Activated T-cell treated with anti-CD3 and anti-CD28 coated beads for 24 hours (primary cell): ENCODE results near the gene RAMP1.

Source experiments
- DNase-seq: peaks from one replicate; pipeline ENCODE4 v3.0.0-alpha.2; 2020; ENCODE audit warnings: low read depth

The RAMP1 gene

DNA sequence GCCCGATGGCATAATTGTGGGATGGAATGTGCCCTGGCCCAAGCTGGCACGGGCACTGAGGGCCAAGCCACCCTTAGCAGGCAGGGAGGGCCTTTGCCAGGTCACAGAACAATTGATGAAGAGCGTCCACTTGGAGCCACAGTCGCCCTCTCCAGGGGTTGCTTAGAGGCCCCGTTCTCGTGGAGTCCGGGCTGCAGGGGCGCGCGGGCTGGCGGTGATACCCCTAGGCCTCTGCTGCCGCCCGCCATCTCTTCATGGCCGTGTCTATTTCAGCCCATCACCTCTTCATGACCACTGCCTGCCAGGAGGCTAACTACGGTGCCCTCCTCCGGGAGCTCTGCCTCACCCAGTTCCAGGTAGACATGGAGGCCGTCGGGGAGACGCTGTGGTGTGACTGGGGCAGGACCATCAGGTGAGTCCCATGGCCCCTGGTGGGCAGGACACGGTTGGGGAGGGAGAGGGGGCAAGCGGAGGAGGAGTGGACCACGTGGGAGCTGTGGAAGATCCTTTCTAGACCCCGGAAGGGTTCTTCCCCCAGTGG is 17.6 kb downstream of the RAMP1 start:
- DNase-seq: no peak

DNA sequence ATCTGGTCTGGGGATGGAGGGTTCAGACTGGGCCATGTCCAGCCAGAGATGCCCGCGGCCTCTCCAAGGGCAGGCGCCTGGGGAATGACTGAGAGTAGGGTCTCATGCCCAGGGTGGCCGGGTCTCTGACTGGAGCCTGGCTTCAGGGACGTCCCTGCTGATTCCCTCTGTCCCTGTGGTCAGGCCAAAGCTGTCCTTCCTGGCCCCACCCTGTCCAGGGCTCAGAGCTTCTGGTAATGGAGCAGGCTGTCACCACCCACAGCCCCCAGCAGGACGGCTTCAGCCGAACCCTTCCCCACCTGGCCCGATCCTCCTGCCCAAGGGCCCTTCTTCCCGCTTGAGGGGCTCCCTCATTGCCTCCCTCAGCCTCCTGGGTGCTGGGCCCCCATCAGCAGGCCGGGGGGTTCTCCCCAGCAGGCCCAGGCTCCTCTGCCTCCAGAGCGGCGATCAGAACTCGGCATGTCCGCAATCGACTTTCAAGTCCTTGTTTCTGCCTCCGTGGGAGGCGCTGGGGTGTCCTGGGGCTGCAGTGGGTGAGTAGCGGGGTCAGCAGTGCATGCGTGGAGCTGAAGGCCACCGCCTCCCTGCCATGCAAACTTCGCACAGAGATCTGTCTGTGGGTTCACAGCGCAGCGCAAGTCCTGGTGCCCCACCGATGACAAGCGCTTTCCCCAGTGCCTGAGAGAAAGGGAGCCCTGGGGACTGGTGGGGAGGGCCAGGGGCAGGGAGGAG is 18.3 kb downstream of the RAMP1 start:
- DNase-seq: no peak

DNA sequence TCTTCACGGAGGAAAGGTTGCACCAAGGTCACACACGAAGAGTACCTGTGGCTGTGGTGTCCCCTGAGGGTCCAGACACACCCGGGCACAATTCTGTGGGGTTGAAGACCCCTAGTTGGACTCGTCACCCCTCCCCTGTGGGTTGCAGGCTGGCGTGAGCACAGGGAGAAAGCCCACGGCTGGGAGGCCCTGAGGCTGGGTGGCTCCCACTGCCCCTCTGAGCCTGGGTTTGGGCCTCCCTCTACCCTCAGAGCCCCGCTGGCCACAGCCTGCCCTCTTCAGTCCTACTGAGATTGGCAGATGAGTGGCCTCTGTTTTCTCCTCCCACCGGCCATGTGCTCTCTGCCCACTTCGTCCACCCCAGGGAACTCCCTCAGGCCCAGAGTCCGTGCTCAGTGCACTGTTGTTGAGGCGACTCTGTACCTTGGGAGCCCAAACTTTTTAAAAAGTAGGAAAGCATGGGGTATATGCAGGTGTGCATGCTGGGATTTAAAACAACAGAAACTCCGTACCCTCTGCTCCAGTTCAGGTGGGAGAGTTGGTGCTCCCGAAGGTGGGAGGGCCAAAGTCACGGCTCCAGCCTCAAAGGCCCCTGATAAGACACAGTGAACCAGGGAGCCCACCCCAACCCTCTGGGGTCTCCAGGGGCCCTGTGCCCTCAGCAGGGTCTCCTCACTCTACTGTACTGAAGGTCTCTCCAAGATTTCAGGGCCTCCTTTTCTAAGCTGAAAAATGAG is 19.1 kb downstream of the RAMP1 start:
- DNase-seq: no peak

DNA sequence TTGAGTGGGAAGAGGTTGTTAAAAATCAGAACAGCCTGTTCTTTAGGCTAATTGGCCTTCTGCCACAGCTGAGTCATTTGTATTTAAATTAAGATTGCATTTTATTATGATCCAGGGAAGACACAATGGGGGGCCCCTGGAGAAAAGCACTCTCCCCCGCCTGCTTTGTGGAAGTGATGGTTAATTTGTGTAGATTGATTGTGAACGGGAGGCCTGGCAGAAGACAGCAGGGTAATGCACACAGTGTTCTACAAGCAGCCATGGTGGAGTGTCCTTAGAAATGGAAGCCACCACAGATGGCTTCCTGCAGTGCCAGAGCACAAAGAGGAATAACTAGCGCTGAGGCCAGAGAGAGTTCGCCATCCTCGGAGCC is 19.6 kb downstream of the RAMP1 start:
- DNase-seq: no peak

DNA sequence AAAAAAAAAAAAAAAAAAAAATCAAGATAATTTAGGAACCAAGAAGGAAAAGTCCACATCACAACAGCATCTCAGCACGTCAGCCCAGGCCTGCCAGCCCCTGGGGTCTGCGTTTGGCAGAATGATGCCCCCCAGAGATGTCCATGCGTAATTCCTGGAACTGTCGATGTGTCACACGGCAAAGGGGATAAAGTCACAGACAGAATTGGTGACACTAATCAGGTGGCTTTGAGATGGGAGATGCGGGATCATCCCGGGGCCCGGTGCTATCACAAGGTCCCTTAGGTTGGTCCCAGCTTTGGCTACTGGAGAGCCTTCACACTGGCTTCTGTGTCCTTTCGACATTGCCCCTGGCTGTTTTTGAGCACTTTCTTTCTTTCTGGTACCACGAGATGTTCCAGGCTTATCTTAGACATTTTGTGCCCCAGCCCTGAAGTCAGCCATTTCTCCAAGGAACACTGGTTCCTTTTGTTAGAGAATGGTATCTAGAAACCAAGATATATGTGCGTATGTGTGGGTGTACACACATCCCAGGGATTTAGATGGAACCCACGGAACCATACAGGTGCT is 20.7 kb downstream of the RAMP1 start:
- DNase-seq: no peak

DNA sequence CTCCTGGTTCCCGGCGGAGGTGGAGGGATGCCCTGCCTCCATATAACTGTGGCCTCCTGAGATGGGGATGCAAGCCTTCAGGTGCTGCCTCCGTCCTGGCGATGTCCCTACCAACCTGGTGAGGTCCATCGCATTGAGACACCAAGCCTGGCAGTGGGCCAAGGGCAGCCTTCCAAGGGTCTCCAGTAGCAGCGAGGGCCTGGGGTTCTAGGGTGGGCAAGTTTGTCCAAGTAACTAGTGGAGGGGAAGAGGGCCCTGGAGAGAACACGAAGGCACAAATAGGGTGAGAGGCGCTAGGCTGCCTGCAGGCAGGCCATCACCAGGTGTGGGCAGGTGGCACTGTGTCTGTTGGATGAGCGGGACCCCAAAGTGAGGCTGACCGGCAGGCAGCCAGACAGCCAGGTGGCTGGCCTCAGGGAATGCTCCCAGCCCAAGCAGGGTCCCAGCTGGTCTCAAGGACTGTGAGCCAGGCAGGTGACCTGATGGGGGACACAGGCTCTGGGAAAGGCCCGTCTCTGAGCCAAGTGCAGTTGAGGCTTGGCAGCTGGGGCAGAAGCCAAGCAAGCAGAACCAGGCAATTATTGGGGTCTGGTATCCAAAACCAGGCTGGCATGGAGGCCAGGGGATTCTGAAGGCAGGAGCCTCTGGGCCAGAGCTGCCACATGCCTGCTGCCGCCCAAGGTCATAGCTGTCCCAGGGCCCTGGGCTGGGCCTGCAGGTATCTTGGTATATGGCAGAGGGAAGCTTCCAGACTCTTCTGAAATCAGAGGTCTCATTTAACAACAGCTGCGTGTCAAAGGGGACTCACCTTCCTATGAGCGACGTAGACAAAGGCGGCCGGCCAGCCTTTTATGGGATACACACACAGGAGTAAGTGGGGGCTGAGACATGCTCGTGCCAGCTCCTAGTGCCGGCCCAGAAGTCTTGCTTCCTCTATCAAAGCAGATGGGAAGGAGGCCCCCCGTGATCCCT is 23.4 kb downstream of the RAMP1 start:
- no peak for DNase-seq

DNA sequence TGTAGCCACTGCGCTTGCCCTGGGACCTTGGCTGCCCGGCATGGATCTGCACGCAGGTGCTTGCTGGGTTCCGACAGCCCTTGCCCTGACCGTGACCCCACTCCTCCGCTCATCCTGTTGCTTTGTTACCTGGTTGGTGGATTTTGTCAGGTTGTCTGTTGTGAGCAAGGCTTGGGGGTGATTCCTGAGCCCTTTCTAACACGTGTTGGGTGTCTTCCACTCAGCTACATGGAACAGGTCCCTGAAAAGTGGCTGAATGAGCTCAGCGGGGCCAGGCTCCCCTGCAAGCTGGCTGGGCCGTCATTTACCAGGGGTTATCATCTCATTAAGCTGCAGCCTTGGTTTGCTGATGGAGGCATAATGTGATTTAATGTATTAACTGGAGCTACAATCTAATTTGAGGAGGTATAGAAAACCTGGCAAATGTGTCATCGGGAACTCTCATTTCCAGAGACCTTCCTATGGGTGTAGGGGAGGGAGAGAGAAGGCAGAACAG is 24.6 kb downstream of the RAMP1 start:
- no peak for DNase-seq

DNA sequence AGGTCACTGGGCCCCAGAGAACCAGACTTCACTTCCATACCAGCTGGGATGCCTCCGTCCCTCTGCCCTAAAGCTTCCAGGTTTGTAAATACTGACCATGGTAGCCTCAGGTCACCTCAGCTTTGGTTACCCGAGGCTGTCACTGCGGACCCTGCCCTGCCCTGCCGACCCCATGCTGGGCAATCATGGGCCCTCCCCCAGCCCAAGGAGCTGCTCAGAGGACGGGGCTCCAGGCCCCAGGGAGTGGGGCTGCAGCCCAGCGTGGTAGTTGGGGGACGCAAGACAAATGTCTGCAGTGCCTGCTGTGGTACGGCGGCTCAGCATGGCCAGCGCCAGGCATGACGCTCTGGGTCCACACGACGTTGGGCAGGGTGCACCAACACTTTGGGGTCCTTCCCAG is 25.3 kb downstream of the RAMP1 start:
- no peak for DNase-seq

DNA sequence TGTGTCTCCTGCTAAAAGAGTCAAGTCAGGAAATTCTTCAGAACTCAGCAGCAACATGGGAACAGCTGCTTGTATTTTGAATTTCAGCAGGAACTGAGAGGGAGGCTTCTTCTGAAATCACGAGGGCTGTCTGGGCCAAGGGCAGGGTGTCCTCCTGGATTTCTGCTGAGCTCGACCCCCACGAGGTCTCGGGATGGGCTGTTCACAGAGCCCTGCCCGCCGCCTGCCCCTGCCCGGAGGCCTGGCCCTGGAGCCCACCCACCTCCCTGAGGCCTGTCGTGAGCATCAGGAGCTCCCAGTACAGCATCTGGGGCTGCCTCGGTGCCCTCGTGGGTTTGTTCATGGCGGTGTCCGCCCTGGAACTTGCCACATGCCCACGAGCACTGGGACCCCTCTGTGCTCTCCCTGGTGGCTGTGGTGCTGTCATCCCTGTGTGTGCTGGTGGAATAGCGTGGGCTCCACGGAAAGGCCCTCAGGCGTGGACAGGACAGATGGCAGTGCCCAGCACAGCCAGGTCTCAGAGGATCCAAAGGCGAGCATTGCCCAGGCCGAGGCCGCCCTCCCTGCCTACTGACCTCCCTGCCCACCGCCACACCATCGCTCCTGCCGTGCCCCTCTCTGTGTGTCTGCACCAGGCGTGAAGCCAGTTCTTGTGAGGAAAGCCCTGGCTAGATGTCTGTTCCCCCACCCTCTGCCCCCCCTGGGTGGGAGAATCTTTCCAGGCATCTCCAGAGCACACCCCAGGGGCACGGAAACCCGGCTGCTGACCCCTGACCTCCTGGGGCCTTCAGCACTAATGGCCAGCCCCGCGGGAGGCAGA is 25.9 kb downstream of the RAMP1 start:
- DNase-seq: no peak

DNA sequence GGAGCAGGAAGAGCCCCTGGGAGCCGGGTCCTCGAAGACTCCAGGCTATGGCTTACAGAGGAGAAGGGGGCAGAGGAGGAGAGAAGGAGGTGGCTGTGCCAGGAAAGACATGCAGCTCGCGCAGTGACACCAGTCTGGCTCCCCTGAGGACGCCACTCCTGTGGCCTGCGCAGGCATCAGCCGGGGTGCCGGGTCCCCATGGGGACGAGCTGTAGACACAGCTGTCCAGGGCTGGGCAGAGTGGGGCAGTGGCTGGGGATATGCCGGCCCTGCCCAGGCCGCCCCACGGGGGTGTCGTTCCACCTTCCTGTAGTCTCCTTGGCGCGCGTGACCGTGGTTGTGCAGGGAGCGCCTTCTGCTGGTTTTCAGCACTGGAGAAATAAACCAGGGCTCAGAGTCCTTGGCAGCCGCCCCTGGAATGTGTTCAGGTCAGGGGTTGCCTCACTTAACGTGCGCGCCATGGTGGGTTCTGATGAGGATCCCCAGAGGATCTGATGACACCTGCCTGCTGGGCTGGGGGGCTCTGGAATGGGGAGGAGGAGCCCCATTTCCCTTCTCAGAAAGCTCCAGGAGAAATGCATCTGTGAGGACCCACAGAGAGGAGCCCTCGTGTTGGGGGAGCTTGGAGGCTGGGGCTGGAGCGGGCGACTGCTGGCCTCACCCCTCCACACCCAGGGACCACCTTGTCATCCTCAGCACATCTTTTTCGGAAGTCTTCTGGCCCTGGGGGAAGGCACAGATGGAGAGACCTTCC is 26.7 kb downstream of the RAMP1 start:
- no peak for DNase-seq

DNA sequence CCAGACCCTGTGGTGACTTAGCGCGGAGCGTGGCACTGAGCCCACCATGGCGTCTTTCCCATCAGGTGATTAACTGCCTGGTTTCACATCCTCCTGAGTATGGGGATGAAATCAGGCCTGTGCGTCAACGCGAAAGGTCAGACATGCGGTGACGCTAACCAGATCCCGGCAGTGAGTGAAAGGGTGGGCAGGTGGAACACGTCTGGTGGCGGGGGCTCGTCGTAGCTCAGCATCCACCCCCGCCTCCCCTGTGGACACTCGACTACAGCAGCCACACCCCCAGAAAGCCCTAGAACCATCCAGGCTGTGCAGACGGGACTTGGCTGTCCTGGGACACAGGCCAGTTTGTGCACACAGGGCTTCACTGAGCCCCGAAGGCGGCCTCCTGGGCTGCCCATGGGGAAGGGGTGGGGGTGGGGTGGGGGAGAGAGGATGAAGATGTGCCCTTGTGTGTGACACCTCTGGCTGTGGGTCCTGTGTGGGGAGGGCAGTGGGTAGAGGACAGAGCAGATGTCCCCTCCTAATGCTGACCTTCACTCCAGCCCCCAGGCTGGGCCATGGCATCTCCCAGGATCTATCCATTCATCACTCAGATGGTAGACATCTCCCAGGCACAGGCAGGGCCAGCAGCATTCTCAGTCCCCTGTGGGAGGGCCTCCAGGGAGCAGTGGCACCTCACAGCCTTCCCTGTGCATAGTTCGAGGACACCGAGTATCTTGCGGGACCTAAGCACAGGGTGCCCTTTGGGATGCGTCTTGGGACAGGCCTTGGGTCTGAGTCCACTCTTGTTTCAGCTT is 27.5 kb downstream of the RAMP1 start:
- no peak for DNase-seq

DNA sequence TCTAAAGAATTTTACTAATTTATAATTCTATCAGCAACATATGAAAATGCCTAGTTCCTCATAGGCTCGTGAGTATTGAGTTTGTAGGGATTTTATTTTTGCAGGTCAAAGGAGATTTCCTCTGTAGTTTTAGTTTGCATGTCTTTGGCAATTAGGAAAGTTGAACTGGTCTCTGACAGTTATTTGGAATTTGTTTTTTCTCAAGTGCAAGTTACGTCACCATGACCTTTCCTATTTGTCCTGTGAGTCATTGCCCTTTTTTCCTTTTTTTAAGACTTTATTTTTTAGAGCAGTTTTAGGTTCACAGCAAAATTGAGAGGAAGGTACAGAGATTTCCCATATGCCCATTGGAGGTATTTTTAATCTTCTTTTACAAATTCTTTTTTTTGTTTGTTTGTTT is 29.0 kb downstream of the RAMP1 start:
- DNase-seq: no peak

DNA sequence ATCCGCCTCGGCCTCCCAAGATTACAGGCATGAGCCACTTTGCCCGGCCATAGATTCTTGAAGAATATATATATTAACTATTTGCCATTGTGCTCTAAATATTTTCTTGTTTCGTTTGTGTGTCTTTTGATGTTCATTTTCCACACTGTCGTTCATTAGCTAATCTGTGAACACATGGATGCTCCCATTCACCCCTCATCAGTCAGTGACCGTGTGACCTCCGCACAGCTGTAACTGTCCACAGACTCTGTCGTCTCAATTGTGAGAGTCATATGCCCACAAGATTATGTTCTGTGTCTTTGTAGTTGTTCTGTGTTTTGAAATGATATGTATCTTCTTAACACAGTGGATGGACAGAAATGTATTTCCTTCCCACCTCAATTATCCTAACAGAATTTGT is 29.6 kb downstream of the RAMP1 start:
- no peak for DNase-seq

DNA sequence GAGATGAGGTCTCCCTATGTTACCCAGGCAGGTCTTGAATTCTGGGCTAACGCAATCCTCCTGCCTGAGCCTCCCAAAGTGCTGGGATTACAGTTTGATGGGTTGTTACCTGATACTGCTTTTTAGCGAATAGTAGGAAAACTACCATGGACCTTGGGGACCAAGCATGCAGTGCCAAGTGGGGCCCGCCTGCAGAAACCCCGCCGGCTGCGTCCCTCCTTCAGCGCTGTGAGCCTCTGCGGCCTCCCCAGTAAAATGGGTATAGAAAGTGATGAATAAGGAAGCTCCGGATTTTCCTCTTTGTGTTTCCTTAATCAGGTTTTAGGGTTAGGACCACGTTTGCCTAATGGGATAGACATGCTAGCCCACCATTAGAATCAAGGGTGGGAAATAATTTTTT is 30.4 kb downstream of the RAMP1 start:
- no peak for DNase-seq

DNA sequence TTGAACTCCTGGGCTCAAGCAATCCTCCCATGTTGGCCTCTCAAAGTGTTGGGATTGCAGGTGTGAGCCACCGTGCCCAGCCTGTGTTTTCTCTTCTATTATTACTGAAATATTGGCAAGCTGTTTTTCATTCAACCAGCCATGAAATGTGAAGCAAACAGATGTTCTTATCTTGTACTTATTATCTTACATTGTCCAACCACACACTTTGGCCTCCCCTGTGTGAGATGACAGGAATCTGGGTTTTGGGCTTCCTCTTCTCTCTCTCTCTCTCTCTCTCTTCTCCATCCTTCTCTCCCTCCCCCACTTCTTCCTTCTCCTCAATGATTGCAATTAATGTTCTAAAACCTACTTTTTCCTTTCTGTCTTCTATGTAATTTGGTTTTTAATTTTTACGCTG is 33.1 kb downstream of the RAMP1 start:
- DNase-seq: no peak

DNA sequence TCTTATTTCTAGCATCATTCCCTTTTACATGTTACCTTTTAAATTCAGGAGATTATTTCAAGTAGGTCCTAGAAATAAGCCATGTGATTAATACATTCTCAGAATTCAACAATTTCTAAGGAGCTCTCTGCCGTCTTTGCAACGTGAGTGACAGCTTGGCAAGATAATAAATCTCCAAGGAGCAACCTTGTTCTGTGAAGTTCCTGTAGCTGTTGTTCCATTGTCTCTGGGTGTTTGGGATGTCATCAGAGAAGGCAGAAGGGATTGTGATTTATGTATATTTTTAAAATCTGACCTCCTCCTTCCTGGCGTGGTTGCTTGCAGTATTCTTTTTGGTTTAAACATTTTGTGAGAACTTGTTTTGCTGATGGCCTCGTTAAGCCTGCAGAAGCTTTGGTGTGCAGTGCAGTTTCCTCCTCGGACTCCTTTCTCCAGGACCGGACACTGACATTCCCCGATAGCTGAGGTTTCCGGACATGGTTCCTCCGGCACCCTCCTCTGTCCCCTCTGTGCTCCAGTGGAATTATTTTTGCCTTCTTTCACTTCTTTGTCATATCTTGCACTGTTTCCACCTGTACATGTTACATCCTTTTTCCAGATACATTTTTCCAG is 33.7 kb downstream of the RAMP1 start:
- no peak for DNase-seq

DNA sequence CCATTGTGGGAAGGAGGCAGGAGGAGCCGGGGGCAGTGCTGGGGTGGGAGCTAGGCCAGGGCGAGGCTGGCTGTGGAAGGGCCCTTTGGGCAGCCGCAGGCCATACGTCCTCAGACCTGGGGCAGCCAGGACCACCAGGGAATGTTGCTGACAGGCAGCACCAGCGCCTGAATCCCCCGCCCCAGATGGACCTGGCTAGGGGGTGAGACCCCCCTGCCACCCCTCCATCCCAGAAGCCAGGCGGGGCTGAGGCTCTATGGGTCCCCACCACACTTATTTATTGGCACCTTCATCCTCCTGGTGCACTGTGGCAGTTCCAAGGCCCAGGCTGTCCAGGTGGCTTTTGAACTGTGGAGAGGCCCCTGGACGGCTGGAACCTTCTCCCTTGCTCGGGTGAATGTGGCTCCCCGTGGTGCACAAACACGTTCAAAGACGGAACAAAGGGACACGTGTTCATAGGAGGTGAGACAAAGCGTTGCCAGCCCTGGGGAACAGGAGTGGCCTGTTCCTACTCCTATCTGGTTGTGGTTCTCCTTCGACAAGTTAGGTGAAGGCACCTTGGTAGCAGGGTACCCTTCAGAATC is 35.1 kb downstream of the RAMP1 start:
- no peak for DNase-seq

DNA sequence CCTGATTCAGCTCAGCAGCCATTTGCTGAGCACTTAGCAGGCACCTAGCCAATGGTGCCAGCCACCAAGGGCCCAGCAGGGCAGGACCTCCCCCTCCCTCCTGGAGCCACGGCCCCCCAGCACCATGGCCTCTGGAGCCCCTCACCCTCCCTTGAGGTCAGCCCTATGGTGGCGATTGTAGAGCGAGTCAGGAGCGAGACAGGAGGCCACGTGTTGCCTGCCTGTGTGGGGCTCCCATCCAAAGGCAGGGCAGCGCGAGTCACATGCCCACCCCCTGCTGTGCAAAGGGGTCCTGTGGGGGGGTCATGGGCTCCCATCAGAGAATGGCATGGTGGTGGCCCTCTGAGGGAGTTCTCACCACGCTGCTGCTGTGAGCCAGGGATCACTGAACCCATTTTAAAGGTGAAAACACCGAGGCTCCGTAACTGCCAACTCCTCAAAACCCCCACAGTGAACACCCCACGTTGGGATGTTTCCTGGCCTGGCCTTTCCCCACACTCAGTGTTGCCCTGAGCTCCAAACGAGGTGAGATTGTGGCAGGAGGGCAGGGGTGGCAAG is 35.6 kb downstream of the RAMP1 start:
- DNase-seq: no peak
